ENCODE data around the gene ALCAM.
"Not testable (repeated sequence)": the region's sequence is repeated elsewhere in the genome, so short reads cannot be mapped to it uniquely, and the experiment has no call there.

DNA sequence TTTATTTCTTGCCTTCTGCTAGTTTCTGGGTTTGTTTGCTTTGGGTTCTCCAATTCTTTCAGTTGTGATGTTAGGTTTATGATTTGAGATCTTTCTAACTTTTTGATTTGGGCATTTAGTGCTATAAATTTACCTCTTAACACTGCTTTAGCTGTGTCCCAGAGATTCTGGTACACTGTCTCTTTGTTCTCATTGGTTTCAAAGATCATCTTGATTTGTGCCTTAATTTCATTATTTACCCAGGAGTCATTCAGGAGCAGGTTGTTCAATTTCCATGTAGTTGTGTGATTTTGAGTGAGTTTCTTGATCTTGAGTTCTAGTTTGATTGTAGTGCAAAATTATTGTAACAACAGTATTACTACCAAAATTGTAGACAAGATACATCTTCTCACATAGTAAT lies 25.9 kb downstream of the ALCAM start:
- TF ChIP-seq, protein P1, sequence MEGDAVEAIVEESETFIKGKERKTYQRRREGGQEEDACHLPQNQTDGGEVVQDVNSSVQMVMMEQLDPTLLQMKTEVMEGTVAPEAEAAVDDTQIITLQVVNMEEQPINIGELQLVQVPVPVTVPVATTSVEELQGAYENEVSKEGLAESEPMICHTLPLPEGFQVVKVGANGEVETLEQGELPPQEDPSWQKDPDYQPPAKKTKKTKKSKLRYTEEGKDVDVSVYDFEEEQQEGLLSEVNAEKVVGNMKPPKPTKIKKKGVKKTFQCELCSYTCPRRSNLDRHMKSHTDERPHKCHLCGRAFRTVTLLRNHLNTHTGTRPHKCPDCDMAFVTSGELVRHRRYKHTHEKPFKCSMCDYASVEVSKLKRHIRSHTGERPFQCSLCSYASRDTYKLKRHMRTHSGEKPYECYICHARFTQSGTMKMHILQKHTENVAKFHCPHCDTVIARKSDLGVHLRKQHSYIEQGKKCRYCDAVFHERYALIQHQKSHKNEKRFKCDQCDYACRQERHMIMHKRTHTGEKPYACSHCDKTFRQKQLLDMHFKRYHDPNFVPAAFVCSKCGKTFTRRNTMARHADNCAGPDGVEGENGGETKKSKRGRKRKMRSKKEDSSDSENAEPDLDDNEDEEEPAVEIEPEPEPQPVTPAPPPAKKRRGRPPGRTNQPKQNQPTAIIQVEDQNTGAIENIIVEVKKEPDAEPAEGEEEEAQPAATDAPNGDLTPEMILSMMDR (tag by site-specific recombination; IDR thresholded peaks at IDR 0.05): not testable (repeated sequence)
- TF ChIP-seq ZNF324 (tag by site-specific recombination; IDR thresholded peaks at IDR 0.05); ZNF621 (tag by site-specific recombination; IDR thresholded peaks at IDR 0.05); YY1 (tag by site-specific recombination; IDR thresholded peaks at IDR 0.05); ZBTB8A (tag by site-specific recombination; IDR thresholded peaks at IDR 0.05); ZNF791 (tag by site-specific recombination; IDR thresholded peaks at IDR 0.05); ZNF202 (tag by site-specific recombination; IDR thresholded peaks at IDR 0.05; ENCODE audit: borderline replicate concordance); ZNF10 (tag by site-specific recombination; IDR thresholded peaks at IDR 0.05); BCL11A (tag by site-specific recombination; IDR thresholded peaks at IDR 0.05; ENCODE audit: low read depth): not testable (repeated sequence)
- TF ChIP-seq, protein P2, sequence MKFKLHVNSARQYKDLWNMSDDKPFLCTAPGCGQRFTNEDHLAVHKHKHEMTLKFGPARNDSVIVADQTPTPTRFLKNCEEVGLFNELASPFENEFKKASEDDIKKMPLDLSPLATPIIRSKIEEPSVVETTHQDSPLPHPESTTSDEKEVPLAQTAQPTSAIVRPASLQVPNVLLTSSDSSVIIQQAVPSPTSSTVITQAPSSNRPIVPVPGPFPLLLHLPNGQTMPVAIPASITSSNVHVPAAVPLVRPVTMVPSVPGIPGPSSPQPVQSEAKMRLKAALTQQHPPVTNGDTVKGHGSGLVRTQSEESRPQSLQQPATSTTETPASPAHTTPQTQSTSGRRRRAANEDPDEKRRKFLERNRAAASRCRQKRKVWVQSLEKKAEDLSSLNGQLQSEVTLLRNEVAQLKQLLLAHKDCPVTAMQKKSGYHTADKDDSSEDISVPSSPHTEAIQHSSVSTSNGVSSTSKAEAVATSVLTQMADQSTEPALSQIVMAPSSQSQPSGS (tag by site-specific recombination; IDR thresholded peaks at IDR 0.05; ENCODE audit: low read depth): not testable (repeated sequence)
- TF ChIP-seq, protein P3, sequence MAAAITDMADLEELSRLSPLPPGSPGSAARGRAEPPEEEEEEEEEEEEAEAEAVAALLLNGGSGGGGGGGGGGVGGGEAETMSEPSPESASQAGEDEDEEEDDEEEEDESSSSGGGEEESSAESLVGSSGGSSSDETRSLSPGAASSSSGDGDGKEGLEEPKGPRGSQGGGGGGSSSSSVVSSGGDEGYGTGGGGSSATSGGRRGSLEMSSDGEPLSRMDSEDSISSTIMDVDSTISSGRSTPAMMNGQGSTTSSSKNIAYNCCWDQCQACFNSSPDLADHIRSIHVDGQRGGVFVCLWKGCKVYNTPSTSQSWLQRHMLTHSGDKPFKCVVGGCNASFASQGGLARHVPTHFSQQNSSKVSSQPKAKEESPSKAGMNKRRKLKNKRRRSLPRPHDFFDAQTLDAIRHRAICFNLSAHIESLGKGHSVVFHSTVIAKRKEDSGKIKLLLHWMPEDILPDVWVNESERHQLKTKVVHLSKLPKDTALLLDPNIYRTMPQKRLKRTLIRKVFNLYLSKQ (tag by site-specific recombination; IDR thresholded peaks at IDR 0.05; ENCODE audit: borderline replicate concordance): not testable (repeated sequence)
- TF ChIP-seq, protein P4, sequence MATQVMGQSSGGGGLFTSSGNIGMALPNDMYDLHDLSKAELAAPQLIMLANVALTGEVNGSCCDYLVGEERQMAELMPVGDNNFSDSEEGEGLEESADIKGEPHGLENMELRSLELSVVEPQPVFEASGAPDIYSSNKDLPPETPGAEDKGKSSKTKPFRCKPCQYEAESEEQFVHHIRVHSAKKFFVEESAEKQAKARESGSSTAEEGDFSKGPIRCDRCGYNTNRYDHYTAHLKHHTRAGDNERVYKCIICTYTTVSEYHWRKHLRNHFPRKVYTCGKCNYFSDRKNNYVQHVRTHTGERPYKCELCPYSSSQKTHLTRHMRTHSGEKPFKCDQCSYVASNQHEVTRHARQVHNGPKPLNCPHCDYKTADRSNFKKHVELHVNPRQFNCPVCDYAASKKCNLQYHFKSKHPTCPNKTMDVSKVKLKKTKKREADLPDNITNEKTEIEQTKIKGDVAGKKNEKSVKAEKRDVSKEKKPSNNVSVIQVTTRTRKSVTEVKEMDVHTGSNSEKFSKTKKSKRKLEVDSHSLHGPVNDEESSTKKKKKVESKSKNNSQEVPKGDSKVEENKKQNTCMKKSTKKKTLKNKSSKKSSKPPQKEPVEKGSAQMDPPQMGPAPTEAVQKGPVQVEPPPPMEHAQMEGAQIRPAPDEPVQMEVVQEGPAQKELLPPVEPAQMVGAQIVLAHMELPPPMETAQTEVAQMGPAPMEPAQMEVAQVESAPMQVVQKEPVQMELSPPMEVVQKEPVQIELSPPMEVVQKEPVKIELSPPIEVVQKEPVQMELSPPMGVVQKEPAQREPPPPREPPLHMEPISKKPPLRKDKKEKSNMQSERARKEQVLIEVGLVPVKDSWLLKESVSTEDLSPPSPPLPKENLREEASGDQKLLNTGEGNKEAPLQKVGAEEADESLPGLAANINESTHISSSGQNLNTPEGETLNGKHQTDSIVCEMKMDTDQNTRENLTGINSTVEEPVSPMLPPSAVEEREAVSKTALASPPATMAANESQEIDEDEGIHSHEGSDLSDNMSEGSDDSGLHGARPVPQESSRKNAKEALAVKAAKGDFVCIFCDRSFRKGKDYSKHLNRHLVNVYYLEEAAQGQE (tag by site-specific recombination; IDR thresholded peaks at IDR 0.05): not testable (repeated sequence)
- TF ChIP-seq, protein P5, sequence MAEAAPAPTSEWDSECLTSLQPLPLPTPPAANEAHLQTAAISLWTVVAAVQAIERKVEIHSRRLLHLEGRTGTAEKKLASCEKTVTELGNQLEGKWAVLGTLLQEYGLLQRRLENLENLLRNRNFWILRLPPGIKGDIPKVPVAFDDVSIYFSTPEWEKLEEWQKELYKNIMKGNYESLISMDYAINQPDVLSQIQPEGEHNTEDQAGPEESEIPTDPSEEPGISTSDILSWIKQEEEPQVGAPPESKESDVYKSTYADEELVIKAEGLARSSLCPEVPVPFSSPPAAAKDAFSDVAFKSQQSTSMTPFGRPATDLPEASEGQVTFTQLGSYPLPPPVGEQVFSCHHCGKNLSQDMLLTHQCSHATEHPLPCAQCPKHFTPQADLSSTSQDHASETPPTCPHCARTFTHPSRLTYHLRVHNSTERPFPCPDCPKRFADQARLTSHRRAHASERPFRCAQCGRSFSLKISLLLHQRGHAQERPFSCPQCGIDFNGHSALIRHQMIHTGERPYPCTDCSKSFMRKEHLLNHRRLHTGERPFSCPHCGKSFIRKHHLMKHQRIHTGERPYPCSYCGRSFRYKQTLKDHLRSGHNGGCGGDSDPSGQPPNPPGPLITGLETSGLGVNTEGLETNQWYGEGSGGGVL (tag by site-specific recombination; IDR thresholded peaks at IDR 0.05): not testable (repeated sequence)

All from HEK293 (cell line).